NCI-H146 treated with DMSO at 0.1 percent for 48 hours (cell line): ENCODE results near the gene GTSE1.
"Not testable (repeated sequence)": the region's sequence is repeated elsewhere in the genome, so short reads cannot be mapped to it uniquely, and the experiment has no call there.

ENCODE experiments used
- DNase-seq: peaks from one replicate; lab custom pipeline; 2025; ENCODE audit not compliant: unreplicated experiment; lab: John Stamatoyannopoulos, UW

The GTSE1 gene, protein sequence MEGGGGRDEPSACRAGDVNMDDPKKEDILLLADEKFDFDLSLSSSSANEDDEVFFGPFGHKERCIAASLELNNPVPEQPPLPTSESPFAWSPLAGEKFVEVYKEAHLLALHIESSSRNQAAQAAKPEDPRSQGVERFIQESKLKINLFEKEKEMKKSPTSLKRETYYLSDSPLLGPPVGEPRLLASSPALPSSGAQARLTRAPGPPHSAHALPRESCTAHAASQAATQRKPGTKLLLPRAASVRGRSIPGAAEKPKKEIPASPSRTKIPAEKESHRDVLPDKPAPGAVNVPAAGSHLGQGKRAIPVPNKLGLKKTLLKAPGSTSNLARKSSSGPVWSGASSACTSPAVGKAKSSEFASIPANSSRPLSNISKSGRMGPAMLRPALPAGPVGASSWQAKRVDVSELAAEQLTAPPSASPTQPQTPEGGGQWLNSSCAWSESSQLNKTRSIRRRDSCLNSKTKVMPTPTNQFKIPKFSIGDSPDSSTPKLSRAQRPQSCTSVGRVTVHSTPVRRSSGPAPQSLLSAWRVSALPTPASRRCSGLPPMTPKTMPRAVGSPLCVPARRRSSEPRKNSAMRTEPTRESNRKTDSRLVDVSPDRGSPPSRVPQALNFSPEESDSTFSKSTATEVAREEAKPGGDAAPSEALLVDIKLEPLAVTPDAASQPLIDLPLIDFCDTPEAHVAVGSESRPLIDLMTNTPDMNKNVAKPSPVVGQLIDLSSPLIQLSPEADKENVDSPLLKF

DNA sequence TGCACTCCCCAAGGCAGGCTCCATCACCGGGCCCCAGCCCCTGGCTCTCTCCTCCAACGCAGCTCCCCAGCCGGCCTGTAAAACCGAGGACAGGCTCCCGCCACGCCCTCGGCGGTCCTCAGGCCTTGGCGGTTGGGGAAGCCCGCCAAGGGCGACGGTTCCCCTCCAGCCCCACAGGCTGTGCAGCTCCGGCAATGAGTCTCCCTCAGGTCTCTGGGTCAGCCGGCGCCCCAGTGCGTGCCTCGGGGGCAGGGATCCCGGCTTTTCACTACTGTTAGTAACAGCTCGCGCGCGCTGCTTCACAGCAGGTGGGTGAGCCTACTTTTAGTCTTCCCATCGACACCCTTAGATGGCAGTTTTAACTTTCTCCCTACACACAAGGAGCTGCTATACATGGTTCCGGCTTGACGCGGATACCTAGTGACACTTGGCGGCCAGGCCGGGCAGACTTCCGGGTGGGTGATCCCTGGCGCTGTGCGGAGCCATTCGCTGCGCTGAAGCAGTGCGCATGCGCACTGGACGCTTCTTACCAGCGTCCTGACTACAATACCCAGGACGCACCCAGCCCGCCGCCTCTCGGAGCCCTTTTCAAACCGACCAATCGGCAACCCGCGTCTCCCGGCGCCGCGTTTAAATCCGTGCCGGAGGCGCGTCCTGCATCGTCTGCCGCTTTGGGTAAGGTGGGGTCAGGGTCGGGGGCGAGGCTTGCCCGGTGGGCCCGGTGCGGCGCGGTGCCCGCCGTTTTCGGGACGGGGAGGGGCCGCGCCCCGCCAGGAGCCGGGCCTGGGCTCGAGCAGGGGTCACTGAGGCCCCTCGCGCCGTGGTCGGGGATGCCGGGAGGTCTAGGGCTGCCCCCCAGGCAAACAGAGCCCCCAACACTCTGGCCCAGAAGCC lies at the start of gene GTSE1:
Gene GTSE1, plus strand, starts transcription at position 614 of the 894 bp plus-strand sequence. CDS start 531 bp downstream, outside the sequence.
- DNase-seq: peak; percentile 83

DNA sequence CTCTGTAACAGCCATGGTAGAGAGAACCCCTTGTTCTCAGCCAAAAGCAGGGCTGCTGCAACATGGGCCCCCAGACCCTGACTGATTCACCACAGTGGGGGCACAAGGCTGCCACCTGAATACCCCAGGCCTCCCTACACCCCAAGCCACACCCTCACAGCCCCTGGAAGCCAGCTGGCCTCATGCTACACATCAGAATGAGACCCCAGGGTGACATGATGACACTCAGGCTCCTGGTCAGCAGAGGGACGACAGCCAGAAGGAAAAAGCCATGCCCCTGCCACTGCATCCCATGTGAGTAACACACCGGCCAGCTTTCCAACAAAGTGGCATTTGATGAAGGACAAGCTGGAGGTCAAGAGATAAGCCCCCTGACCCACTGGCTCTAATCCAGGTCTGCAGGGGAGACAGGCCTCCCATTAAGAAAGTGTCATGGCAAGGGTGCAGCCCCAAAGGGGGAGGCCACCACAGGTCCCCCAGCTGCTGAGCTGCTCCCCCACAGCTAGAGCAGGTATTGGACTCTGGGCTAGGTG lies 49.2 kb upstream of the GTSE1 start:
- DNase-seq: no peak

DNA sequence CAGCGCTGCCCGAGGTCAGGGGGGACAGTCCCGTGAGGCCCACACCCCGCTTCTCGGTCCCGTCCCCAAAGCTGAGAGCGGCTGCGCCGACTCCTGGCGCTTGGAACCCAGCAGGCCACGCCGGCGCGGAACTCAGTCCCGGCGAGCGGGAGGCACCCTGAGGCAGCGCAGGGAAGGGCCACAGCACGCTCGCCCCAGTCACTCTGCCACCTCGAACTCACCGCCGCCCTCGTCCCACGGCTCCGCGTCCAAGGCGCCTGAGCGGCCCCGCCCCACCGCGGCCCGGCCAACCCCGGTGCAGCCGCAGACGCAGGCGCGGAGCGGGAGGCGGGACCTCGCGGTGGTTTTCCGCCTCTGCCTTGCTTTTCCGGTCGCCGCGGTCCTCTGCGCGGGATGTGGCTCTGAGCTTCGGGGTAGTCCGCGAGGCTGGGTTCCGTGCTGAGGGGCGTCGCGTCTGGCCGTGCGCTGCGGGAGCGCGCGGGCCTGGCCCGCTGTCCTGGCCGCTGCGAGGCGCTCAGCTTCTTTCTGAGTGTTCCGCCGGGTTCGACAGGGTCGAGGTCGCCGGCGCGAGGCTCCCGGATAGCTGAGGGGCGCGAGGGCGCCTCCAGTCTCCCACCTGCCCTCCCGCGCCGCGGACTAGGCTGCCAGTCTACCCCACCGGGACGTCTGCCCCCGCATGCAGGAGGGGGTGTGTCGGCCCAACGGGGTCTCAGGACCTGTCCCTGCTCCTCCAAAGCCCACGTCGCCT lies 46.5 kb upstream of the GTSE1 start, which contains the start of gene CDPF1:
Gene CDPF1, minus strand, starts transcription at position 259 of the 748 bp plus-strand sequence. CDS start 2,009 bp downstream, outside the sequence.
- peak; percentile 54 for DNase-seq

DNA sequence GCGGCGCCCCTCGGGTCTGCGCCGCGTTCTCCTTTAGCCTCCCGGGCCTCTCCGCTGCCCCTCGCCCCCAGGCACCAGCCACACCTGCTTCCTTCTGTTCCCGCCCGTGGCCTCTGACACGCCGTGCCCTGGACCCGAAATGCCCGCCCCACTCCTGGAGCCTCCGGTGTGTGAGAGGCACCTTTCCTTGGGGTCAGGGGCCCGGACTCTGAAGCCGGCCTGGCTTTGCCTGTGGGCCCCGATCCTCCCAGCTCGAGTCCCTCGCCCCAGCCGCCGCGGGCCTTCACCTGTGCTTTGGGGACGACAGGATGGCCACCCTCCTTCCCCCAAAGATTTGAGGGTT lies 45.9 kb upstream of the GTSE1 start:
- DNase-seq: no peak

DNA sequence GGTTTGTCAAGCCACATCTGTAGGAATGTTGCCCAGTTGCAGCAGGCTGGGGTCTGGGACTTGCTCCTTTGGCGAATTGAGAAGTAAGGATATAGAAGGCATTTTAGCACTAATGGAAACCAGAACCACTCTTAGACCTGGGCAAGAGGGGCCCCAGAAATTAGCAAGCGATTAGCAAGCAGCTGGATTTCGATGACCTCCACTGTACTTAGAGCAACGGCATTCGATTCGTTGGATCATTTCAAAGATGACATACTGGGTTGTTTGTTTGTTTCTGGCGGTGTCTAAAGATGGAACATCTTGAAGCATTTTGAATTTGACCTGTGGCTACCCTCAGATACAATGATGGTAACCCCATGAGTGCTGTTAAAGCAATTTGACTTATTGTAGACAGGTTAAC lies 45.4 kb upstream of the GTSE1 start:
- DNase-seq: no peak

DNA sequence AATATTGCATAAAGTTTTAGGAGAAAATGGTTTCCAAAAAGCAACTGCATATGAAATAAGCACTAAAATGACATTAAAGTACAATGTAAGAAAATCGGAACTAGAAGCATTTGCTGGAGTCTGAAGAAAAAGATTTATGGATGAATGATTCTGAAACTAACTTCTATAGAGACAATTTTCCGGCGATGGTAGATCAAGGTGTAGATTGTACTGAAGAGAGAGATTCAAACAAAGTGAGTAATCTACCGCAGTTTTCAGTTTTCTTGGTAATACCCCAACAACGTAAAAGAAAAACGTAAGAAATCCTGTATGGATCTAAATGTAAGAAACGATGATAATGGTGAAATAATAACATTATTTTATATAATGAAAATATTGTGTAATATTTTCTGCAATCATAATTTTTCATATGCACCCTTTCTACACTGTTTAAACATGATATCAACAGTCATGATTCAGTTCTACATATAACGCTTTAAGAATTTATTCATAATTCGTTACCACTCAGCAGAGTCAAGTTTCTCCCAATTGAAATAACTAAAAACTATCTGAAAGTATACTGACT lies 44.8 kb upstream of the GTSE1 start:
- DNase-seq: no peak

DNA sequence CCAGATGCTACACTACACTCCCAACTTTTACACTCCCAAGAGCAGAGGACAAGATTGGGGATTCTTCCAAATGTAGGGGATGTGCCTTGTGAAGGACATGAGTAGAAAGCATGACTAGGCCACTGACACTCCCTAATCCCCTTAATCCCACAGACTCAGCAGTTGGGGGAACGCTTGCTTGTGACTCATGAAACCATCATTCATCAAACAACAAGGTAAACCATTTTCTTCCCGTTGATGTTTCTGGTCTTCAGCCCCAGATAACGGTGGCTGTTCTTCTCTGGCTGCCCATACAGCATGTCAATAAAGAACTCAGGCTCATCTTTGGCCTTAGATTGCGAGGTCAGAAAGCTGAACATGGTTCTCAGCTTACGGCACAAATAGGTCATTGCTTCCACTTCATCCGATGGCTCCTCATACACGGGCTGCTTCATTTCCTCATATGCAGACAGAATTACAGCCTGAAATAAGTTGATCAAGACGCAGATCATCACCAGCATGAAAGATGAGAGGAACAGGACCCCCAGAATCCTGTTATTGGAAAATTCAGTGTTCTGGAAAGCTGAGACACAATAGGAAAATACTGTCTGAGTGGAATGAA lies 40.2 kb upstream of the GTSE1 start:
- no peak for DNase-seq

DNA sequence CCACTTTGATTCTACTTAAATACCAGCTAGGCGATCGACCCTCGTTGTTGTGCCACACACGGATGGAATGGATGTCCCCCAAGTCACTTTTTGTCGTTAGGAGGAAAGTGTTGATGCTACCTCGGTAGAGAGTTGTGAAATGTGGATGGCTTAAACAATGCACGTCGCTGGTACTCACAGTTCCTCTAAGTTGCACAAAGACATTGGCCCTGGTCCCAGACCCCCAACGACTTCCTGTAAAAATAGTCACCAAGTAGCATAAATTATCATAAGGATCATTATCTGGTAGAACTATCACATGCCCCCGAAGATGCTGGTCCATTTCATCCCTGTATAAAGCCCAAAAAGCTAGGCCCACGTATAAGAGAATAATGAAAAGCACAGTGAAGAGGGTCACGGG lies 37.3 kb upstream of the GTSE1 start:
- no peak for DNase-seq

DNA sequence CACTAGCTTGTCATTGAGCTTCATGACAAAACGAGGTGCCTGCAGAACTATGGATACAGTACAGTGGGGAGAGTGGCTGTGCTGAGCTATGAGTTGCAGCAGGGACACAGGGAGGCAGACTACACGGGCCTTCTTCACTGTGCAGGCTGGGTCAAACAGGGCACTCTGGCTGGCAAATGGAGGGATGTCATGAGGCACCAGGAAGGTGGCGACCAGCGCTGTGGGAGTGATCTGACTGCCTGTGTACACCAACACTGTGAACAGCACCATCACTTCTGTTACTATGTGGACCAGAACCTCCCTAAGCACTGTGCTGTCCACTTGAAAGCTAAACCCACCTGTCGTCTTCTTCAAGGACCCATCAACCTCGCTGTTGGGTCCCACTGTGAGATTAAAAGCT lies 36.6 kb upstream of the GTSE1 start:
- no peak for DNase-seq

DNA sequence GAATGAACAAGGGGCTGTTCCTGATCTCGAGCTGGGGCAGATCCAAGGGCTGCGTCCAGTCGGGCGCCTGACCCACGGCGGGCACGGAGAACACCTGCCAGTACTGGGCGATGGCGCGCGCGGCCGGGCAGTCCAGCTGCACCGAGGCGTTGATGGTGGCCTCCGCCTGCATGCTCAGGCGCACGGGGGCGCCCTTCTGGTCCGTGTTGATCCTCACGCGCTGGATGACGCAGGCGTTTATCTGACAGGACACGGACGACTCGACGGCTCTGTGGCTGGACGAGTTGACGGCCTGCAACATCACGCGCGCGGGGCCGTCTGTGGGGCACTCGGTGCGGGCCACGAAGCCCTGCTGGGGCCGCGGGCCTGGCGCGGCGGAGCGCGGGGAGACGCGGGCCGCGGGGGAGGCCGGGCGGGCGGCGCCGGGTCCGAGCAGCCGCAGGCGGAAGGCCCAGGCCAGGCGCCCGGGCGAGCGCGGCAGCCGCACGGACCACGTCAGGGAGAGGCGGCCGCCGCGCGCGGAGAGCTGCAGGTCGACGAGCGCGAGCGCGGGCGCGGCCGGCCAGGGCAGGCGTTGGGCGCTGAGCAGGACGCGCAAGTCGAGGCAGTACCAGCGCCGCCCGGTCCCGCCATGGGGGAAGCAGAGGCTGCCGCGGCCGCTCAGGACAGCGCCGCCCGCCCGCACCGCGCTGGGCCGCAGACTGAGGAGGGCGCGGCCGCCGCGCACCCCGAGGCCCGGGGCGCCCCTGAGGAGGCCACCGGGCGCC lies 34.0 kb upstream of the GTSE1 start:
- DNase-seq: no peak

DNA sequence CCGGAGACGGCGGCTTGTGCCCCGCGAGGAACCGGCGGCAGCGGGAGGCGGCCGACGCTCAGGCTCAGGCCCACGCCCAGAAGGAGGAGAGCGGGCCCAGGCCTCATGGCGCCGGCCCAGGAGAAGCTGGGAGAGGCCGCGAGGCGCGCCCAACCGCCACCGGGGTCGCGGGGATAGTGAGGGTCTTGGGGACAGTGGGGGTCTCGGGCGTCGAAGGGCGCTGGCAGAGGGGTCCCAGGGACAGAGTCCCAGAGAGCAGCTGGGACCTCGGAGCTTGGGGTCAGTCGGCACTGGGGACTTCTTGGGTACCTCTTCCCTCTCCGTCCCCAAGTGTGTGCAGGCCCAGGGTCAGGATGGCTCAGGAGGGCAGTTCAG lies 33.5 kb upstream of the GTSE1 start, which contains the start of gene PKDREJ:
Gene PKDREJ, minus strand, starts transcription at position 128 of the 375 bp plus-strand sequence. Its CDS starts 21 bp downstream, at position 107.
- no peak for DNase-seq

DNA sequence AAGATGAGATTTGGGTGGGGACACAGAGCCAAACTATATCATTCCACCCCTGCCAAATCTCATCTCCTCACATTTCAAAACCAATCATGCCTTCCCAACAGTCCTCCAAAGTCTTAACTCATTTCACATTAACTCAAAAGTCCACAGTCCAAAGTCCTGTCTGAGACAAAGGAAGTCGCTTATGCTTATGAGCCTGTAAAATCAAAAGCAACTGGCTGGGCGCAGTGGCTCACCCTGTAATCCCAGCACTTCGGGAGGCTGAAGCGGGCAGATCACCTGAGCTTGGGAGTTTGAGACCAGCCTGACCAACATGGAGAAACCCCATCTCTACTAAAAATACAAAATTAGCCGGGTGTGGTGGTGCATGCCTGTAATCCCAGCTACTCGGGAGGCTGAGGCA lies 32.1 kb upstream of the GTSE1 start:
- DNase-seq: not testable (repeated sequence)

DNA sequence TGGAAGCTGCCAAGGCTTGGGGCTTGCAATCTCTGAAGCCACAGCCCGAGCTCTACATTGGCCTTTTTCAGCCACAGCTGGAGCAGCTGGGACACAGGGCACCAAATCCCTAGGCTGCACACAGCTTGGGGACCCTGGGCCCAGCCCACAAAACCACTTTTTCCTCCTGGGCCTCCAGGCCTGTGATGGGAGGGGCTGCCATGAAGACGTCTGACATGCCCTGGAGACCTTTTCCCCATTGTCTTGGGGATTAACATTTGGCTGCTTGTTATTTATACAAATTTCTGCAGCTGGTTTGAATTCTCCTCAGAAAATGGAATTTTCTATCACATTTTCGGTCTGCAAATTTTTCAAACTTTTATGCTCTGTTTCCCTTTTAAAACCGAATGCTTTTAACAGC lies 31.0 kb upstream of the GTSE1 start:
- not testable (repeated sequence) for DNase-seq

DNA sequence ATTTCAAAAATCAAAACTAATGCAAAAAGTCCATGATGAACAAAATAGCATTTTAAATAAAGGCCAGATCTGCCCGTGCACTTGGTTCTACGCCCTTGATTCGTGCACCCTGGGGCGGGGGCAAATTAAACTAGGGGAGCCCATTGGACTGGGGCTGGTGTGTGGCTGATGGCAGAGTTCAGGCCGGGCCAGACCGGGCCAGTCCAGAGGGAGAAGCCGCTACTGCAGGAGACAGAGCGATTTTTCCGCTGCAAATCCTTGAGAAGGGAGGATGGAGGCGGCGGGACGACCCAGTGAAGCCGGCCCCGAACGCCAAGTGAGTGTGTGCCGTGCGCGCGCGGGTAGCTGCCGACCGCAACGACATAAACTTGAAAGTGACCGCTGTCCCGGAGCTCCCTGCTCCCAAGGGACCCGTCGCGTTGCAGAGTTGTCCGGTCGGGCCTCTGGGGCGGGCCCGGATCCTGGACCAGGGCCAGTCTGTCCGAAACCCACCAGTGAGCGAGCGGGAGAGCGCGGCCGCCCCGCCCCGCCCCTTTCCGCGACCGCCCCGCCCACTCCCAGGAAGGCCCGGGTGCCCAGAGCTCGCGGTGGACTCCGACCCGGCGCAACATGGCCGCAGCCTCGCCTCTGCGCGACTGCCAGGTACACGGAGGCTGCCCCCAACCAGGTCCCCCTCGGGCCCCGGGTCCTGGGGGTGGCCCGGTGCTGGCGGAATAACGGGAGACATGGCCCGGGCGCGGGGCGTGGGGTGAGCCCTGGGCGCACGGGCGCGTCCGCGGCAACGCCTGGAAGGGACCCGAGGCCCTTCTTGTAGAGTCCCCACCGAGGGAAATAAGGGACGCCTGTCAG lies 29.0 kb upstream of the GTSE1 start, which contains the start of gene TTC38:
Gene TTC38, plus strand, starts transcription at position 578 of the 849 bp plus-strand sequence. Its CDS starts 32 bp downstream, at position 610.
- DNase-seq: peak; percentile 16

DNA sequence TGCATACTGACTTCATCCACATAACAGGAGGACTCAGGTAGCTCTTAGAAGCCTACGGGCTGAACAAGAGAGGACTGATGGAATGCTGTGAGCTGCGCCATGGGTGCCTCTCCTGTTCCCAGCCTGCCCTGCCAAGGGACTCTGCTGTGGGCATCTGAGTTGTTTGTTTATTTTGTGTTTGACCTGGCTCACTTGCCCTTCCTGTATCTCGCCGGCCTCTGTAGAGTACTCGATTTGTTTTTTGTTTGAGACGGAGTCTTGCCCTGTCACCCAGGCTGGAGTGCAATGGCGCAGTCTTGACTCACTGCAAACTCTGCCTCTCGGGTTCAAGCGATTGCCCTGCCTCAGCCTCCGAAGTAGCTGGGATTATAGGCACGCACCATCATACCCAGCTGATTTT lies 27.1 kb upstream of the GTSE1 start:
- DNase-seq: no peak

DNA sequence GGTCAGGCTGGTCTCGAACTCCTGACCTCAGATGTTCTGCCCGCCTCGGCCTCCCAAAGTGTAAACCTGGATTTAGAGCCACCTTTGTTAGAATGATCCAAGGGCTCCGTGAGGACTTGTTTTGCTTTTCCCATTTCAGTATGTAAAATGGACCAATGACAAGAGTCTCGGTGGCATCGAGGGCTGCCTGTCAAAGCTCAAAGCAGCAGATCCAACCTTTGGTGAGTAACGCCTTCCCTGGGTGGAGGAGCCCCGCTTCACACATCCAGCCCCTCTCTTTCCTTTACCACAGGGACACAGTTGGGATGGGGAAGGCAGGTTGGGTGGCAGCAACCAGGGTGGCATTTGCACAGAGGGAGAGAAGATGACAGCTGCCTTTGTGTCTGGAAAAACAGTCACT lies 24.5 kb upstream of the GTSE1 start:
- no peak for DNase-seq

DNA sequence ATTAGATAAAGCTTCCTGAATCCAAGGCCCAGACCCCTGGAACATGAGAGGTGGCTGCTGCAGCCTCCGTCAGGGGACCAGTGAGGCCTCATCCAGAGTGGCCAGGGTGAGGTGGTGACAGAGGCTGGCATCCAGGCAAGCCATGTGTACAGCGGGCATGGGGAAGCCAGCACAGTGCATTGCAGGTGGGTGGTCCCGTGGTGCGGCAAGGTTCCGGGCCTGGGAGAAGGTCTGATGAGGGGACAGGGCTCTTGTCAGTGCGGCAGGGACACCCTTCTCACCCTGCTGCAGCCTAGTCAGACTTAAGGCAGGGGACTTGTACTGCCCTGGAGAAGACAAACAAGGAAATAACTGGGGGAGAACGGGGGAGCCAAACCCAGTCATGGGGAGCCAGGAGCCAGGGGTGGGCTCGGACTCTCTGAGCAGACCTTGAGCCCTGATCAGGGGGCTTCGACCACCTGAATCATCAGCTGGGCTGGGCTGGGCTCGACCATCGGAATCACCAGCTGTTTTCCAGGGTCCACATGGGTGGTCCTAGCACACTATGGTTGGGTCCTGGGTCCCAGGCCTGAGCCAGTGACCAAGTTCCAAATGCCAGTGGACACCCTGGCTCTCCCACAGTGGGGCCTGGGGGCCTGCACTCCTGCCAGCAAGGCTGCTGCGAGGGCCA lies 23.8 kb upstream of the GTSE1 start:
- DNase-seq: no peak
